HG03558 (cell line): ENCODE results near the gene YEATS2.

Experiments used
- ATAC-seq: cut with Tn5 transposase; IDR thresholded peaks from one replicate; pipeline ENCODE4 v1.9.1; 2021; ENCODE audit warnings: moderate number of reproducible peaks; ENCODE audit not compliant: unreplicated experiment; ENCODE audit errors: extremely low read depth

YEATS2 gene

GRCh38 chr3:183808355-183808754, 110.8 kb downstream of the YEATS2 start:
- no peak for ATAC-seq

GRCh38 chr3:183809270-183809669, 111.7 kb downstream of the YEATS2 start:
- no peak for ATAC-seq

DNA sequence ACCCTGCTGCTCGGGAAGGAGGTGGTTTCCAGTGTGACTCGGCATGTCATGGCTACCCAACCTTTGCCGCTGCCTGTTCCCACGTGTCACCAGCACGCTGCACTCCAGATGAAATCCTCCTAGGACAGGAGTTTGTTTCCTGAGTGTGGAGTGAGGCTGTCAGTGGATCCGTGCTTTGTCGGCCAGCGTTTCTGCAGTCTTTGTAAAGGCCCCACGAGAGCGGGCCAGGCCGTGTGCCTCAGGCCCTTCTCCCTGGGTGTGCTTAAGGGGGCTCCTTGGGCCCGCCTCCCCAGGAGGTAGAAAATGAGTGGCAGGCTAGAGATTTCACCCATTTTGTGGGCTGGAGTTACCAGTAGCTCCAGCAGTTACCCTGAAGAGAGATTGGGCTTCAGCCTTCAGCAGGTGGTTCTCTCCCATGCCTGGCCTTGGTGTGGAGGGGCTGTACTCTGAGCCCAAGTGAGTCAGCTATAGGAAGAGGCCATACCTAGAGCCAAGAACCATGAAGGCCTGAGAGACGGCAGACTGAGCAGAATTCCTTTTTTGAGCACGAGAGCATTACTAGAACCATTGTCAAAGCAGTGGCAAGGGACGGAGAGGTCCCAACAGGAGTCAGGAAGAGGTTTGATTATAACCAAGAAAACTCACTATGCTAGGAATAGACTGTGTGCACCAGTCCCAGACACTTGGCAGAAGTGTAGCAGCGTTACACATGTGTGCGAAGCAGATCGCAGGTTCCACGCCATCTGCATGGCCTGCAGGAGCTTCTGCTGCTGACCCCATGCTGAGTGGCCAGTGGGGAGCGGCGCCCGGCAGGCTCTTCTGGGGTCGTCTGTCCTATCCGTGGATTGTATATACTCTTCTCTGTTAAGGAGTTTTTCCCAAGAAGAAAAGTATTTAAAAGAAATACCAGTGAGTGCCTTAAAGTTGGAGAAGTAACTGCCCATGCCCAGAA, 113.3 kb downstream of the YEATS2 start:
- no peak for ATAC-seq

- no peak for ATAC-seq
Observed at GRCh38 chr3:183811638-183812037, 114.0 kb downstream of the YEATS2 start.

DNA sequence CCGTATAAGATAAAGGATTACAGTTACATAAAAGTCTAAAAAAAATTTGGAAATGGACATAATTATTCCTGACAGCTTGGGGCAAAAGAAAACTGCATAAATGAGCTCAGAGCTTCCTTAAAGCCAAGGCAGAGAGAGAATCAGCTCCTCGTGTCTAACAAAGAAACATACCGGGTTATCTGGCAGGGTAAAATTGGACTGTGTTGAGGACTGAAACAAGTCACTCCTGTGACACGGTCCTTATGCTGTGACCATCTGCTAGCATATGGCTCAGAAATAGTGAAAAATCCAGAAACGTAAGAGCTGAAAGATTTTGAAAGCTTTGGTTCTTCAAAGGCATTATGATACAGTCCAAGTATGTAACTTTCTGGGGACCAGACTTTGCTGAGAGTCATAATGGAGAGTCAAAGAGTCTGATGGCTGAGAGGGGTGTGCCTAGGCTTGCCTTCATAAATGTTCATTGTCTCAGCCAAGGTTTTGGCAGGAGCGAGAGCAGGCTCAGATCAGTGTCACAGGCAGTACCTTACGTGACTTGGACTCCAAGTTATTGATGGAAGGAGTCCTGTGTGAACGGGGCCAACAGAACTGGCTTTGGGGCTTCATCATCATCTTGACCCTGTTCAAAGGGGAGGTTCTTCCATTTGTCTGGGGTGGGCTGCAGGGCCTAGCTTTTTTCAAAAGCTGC, 115.3 kb downstream of the YEATS2 start:
- no peak for ATAC-seq

GRCh38 chr3:183814240-183814639, 116.6 kb downstream of the YEATS2 start:
- no peak for ATAC-seq

DNA sequence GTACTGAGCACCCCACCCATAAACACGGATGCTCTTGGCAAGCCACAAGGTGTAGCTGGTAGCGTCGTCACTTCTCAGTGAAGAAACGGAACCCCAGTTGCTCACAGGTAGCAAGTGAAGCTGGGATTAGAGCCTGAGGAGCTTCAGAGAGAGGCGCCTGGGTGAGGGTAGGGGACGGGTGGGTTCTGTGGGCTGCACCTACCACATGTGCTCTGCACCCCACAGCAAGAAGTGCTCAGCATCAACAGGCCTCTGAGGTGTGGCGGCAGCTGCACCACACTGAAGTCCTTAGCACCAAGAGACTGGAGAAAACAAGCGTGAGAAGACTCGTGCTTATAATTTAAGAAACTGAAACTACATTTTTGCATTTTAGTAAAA, 118.0 kb downstream of the YEATS2 start:
- no peak for ATAC-seq

- ATAC-seq: no peak
Observed at GRCh38 chr3:183815951-183816475, 118.4 kb downstream of the YEATS2 start.

DNA sequence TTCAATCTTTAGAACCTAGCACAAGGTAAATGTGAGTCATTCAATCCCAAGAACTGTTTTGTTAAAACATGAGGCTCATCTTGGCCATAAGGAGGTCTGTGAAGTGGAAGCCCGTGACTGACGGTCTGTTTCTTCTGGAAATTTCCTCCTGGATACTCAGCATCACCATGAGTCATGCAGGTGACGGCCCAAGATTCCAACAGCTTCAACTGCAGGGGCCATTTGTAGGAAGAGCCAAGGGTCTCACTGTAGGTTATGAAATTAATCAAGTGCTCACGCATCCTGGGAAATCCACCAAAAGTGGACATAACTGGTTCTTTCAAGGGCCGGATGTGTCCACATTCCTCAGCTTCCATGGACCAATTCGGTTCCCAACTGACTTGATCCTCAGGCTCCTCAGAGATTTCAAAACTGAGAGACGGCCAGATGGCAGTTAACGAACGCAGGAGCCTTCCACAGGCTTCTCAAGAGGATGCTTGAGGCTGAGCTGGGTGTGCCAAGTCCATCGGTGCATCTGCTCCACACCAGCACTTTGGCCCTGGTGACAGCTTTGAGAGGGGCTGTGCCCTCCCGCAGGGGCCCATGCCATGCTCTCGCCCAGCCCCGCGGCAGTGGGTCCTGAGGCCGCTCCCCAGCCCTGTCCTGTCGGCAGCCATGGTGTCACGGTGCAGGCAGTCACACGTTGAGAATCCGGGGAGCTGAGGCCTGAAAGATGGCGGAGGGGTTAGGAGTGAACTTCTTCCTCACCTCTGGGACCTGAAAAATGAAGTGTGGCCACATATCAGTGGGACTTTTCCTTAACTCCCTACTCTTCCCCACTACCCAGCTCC, 119.3 kb downstream of the YEATS2 start:
- no peak for ATAC-seq

DNA sequence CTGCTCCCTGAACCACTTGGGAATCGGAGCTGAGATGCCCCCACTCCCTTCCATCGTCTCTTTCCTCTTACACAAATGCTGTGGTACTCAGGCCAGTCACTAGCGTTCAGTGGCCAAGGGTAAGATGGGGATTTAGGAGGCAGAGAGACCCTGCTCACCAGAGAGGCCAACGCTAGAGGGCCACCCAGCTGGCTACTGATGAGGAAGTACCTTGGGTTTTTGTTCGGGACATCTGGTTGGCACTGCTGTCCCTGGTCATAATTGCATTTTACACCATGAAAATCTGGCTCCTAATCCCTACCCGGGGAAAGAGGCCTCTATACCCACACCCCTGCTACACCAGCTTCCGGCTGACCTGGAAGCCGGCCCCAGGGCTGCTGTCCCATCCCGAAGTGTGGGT, 120.0 kb downstream of the YEATS2 start:
- no peak for ATAC-seq

DNA sequence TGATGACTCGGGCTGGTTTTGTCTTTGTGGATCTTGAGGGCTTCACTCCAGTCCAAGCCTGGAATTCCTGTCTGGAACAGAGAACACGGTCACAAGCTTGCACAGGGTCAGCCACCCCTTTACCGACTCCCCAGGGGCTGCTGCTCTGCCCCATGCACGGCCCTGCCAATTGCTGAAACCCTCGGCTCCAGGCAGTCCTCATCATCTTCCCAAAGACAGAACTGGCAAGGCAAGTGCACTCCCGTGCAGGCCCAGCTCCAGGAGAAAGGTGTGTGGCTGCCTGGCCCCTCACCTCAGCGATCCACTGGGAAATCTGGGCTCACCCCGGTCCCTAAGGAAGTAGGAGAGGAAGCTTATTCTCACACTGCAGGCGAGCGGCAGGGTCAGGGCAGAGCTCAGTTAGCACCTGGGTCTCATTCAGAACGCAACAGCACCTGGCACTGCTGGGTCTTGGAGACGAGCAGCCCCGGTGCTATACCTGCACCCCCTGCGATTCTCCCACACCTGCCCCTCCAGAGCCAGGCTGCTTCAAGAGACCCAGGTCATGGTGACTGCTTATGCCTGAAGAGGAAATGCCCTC, 120.5 kb downstream of the YEATS2 start:
- no peak for ATAC-seq

- no peak for ATAC-seq
Observed at GRCh38 chr3:183818706-183819624, 121.4 kb downstream of the YEATS2 start.

DNA sequence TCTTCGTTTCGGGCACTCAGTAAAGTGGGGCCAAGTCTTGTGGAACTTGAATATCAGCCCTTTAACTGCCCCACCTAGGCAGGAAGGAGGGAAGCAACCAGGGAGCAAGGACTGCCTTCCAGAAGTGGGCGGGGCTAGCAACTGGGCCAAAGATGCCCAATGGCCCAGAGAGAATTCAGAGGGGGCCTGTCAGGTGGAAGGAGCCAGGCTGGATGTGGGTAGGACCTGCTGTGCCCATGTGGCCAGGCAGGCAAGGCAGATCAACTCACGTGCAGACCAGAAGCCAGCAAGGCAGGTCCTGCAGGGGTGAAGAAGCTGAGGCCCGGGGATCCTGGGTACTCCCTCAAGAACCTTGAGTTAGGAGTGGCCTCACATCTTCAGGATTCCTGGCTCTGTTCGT, 122.2 kb downstream of the YEATS2 start:
- ATAC-seq: no peak

GRCh38 chr3:183822631-183823030, 125.0 kb downstream of the YEATS2 start:
- ATAC-seq: no peak

DNA sequence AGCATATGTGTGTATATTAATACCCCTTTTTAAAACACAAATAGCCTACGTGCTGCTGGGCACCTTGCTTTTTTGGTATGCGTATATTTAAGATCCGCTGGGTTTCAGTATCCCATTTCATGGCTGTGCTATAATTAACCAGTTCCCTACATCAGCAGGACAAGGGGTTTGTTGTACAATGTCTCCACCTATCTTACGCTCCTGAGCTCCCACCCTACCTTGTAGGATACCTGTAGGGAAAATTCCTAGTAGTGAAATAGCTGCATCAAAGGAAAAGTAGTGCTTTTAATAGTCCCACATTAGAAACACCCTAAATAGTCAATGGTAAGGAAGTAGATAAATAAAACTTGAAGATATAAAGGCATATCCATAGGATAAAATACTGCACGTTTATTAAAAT, 126.4 kb downstream of the YEATS2 start:
- no peak for ATAC-seq

DNA sequence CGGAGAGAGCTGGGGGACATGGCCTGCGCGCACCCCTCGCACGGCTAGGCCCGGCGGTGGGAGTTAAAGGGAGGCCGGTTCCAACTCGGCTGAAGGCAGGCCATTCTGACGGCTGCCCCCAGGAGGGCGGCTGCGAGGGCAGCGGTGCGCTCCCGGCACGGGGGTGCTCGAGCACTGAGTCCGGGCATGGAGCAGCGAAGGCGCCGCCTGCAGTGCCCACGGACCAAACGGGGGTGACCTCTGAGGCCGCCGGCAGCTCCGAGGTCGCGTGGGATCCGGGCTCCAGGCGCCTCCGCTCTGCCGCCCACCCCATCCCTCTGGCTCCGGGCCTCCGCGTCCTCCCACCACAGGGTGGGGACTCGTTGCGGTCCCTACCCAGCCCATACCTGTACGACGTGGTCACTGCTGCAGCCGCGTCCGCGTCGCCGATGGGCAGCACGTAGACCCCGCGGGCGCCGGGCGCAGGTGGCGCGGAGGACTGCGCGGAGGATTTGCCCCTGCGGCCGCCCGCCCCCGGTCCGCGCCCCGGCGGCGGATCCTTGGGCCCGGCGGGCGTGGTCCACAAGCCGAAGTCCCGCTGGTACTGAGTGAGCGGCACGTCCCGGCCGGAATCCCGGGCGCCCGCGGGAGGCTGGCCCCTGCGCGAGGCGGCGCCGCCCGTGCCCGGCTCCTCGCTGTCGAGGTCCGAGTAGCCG, 127.3 kb downstream of the YEATS2 start:
- ATAC-seq: no peak

DNA sequence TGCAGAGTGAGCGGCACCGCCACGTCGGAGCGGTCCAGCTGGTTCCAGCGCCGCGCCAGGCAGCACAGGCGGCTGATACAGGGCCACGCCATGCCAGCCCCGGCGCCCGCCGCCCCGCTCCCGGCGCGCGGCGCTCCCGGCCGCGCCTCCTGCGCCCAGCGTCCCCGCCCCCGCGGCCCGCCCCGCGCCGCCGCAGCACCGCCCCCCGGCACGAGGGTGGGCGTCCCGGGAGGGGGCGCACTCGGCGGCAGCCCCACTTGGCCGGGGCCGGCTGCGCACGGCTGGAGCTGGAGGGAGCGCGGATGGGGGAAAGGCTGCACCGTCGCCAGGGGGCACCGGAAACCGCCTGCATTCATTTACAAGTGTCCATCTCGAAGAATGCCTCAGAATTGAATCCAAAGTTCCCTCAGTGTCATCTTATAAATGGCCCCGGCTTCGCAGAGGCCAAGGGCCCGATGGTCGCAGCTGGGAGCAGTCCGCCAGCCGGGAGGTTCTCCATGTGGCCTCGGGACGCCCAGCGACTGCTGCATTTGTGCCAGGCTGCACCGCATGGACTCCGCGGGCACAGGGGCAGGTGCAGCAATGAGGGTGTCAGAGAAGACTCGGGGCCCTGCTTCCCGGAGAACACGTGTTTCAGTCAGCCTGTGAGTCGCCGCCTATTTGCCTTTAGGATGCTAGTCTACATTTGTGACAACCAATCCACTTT, 128.0 kb downstream of the YEATS2 start, which contains the start of gene MAP6D1:
MAP6D1 (minus strand) TSS at position 122 of the 706 bp plus-strand sequence; CDS start at position 92, 30 bp downstream.
- no peak for ATAC-seq
